NCI-H446 (cell line): ENCODE measurements around the gene GPR139.

Source experiments
- DNase-seq, 2 experiments: peaks; one replicate each; lab custom pipeline; 2025; lab: John Stamatoyannopoulos, UW

Gene GPR139

GRCh38 chr16:20053336-20053735 lies 20.4 kb downstream of the GPR139 start:
- no peak for DNase-seq

GRCh38 chr16:20051611-20052010 lies 22.1 kb downstream of the GPR139 start:
- no peak for DNase-seq

GRCh38 chr16:20051147-20051546 lies 22.5 kb downstream of the GPR139 start:
- no peak for DNase-seq

GRCh38 chr16:20049831-20050230 lies 23.9 kb downstream of the GPR139 start:
- DNase-seq = no peak

- DNase-seq = no peak
Observed at GRCh38 chr16:20045886-20046285, 27.8 kb downstream of the GPR139 start.

- no peak for DNase-seq
Observed at GRCh38 chr16:20042848-20043247, 30.8 kb downstream of the GPR139 start.

- no peak for DNase-seq
Observed at GRCh38 chr16:20041924-20042596, 31.6 kb downstream of the GPR139 start.

GRCh38 chr16:20040011-20040410 lies 33.7 kb downstream of the GPR139 start:
- DNase-seq = no peak

GRCh38 chr16:20029611-20030010 lies 44.1 kb downstream of the GPR139 start:
- no peak for DNase-seq

GRCh38 chr16:20026361-20027072 lies 47.2 kb downstream of the GPR139 start:
- DNase-seq = no peak

- no peak for DNase-seq
Observed at GRCh38 chr16:20023190-20023589, 50.5 kb downstream of the GPR139 start.

GRCh38 chr16:20020976-20021375 lies 52.7 kb downstream of the GPR139 start:
- DNase-seq = no peak

GRCh38 chr16:20020083-20020482 lies 53.6 kb downstream of the GPR139 start:
- DNase-seq = no peak

- DNase-seq = no peak
Observed at GRCh38 chr16:20016234-20016633, 57.5 kb downstream of the GPR139 start.

- DNase-seq = no peak
Observed at GRCh38 chr16:20004931-20005330, 68.8 kb downstream of the GPR139 start.

- DNase-seq = no peak
Observed at GRCh38 chr16:20002936-20003335, 70.8 kb downstream of the GPR139 start.

- DNase-seq = no peak
Observed at GRCh38 chr16:20001856-20002707, 71.6 kb downstream of the GPR139 start.

GRCh38 chr16:19997734-19998133 lies 76.0 kb downstream of the GPR139 start:
- no peak for DNase-seq

- DNase-seq = no peak
Observed at GRCh38 chr16:19997264-19997663, 76.4 kb downstream of the GPR139 start.

GRCh38 chr16:19994466-19995170 lies 79.1 kb downstream of the GPR139 start:
- no peak for DNase-seq

GRCh38 chr16:19991614-19992013 lies 82.1 kb downstream of the GPR139 start:
- DNase-seq = no peak

- DNase-seq = no peak
Observed at GRCh38 chr16:19984135-19984534, 89.6 kb downstream of the GPR139 start.
